Upper lobe of left lung (tissue), 6 donors: Measurements from ENCODE around the gene KDM2A. TPM values are rescaled to one million over a fixed set of nuclear protein-coding genes. Genes with fewer than 3 reads are reported as not detected.

Experiments used
- ATAC-seq, 2 donors: fragments of 200-7000 bp; cut with Tn5 transposase; one replicate each; pipeline ENCODE4 v1.9.1; 2022; ENCODE audit warnings: mild to moderate bottlenecking in 2 of 2, moderate library complexity in 2 of 2; ENCODE audit not compliant: low FRiP score in 2 of 2
- DNase-seq, 2 donors: peaks; one replicate each; pipeline ENCODE4 v3.0.0-alpha.2; 2019 to 2020
- H3K27ac ChIP-seq, 4 donors: fragments of 200-600 bp; sonication (generic); one replicate each; pipeline ENCODE4 v1.5.1; 2016 to 2019
- H3K27me3 ChIP-seq, 4 donors: fragments of 200-600 bp; sonication (generic); one replicate each; pipeline ENCODE4 v1.5.1; 2017 to 2019
- H3K36me3 ChIP-seq, 4 donors: fragments of 200-600 bp; sonication (generic); one replicate each; pipeline ENCODE4 v1.5.1; 2016 to 2019
- H3K4me1 ChIP-seq, 4 donors: fragments of 200-600 bp; sonication (generic); one replicate each; pipeline ENCODE4 v1.5.1; 2018 to 2019
- H3K4me3 ChIP-seq, 4 donors: fragments of 200-600 bp; sonication (generic); one replicate each; pipeline ENCODE4 v1.5.1; 2017 to 2019; ENCODE audit warnings: mild to moderate bottlenecking in 2 of 4, moderate library complexity in 1 of 4
- H3K9me3 ChIP-seq, 4 donors: fragments of 200-600 bp; sonication (generic); one replicate each; pipeline ENCODE4 v1.5.1; 2018 to 2019
- EP300 ChIP-seq, 4 donors: sonication (generic); formaldehyde crosslinking; IDR thresholded peaks; one replicate each; pipeline ENCODE4 v1.5.1; 2017; ENCODE audit warnings: antibody characterized with exemption in 4 of 4, control low read depth in 2 of 4
- POLR2A ChIP-seq, 4 donors: fragments of 450-650 bp; IDR thresholded peaks; one replicate each; pipeline ENCODE4 v1.5.1; 2016 to 2017; ENCODE audit warnings: antibody characterized with exemption in 4 of 4, mild to moderate bottlenecking in 2 of 4
- POLR2AphosphoS5 ChIP-seq, 2 donors: sonication (generic); formaldehyde crosslinking; IDR thresholded peaks; one replicate each; pipeline ENCODE4 v1.5.1; 2017; ENCODE audit warnings: antibody characterized with exemption in 2 of 2
- WGBS, 2 donors: methylation state at CpG; one replicate each; pipeline ENCODE4 v1.1.5; 2017 to 2018; 5-methylcytosine and 5-hydroxymethylcytosine counted together
- total RNA-seq, 6 donors: library from RNA; depleted of rRNA in 4 of 6; stranded (reverse); fragments of >200 nt in 4 of 6; gene quantifications; one replicate each; pipeline versions ENCODE4 v1.1.0 to v1.2.1, GENCODE V29; 2016 to 2021
- TF ChIP-seq, protein P1 (sequence below), 6 experiments: fragments of 450-650 bp in 4 of 6; fragments of 200-600 bp in 2 of 6; sonication (generic) in 2 of 6; IDR thresholded peaks; one replicate each; pipeline ENCODE4 v1.5.1; 2016 to 2019; ENCODE audit warnings: antibody characterized with exemption in 6 of 6
- donor health status: DM: no; HTN: no; CAD: no; lungs with moderate emphysema.
- donor health status: DM: no; HTN: yes; CAD: no; lungs with severe emphysema.

Gene KDM2A
- total RNA-seq, 6 donors from 2014 or later, result 63.1 to 229 (median 74.0) TPM

GRCh38 chr11:67262731-67263675, 143.9 kb downstream of the KDM2A start:
- Histone ChIP-seq H3K4me3 (no peak overlapping the region), H3K27ac (peak overlapping the region; percentile 52 to 74 (median 68)), H3K36me3 (no peaks in the 10 kb centered on the region), H3K4me1 (peaks cover 33 to 38% (median 34%) of the 10 kb centered on the region in 4 donors), H3K27me3 (no peaks in the 10 kb centered on the region), H3K9me3 (no peaks in the 10 kb centered on the region)
- 43 to 46% methylated on average over 21 to 22 of the region's 22 CpGs for WGBS, 2 donors
- DNase-seq (peak; percentile 63 to 87), ATAC-seq (peak; percentile 78 to 84)
- no peak for TF ChIP-seq EP300 (IDR thresholded peaks at IDR 0.05)
- TF ChIP-seq, protein P1, sequence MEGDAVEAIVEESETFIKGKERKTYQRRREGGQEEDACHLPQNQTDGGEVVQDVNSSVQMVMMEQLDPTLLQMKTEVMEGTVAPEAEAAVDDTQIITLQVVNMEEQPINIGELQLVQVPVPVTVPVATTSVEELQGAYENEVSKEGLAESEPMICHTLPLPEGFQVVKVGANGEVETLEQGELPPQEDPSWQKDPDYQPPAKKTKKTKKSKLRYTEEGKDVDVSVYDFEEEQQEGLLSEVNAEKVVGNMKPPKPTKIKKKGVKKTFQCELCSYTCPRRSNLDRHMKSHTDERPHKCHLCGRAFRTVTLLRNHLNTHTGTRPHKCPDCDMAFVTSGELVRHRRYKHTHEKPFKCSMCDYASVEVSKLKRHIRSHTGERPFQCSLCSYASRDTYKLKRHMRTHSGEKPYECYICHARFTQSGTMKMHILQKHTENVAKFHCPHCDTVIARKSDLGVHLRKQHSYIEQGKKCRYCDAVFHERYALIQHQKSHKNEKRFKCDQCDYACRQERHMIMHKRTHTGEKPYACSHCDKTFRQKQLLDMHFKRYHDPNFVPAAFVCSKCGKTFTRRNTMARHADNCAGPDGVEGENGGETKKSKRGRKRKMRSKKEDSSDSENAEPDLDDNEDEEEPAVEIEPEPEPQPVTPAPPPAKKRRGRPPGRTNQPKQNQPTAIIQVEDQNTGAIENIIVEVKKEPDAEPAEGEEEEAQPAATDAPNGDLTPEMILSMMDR (IDR thresholded peaks at IDR 0.05), result peak; percentile 81 to 90 (median 84)
- peak in 1 of 2 donors; percentile 68 for TF ChIP-seq POLR2AphosphoS5 (IDR thresholded peaks at IDR 0.05)
- TF ChIP-seq POLR2A (IDR thresholded peaks at IDR 0.05), result no peak

- 92 to 93% methylated on average over 5 of the region's 5 CpGs for WGBS, 2 donors
- Histone ChIP-seq H3K27me3 (no peaks in the 10 kb centered on the region), H3K27ac (no peak overlapping the region), H3K4me1 (peaks cover 46 to 51% (median 47%) of the 10 kb centered on the region in 4 donors), H3K9me3 (no peaks in the 10 kb centered on the region), H3K4me3 (no peak overlapping the region), H3K36me3 (peaks cover 0 to 7% (median 3%) of the 10 kb centered on the region in 4 donors)
- TF ChIP-seq EP300 (IDR thresholded peaks at IDR 0.05) (no peak), POLR2AphosphoS5 (IDR thresholded peaks at IDR 0.05) (no peak), POLR2A (IDR thresholded peaks at IDR 0.05) (no peak)
- TF ChIP-seq, protein P1 (IDR thresholded peaks at IDR 0.05), result no peak
- ATAC-seq (no peak), DNase-seq (no peak)
Observed at GRCh38 chr11:67264260-67264659, 145.2 kb downstream of the KDM2A start.

DNA sequence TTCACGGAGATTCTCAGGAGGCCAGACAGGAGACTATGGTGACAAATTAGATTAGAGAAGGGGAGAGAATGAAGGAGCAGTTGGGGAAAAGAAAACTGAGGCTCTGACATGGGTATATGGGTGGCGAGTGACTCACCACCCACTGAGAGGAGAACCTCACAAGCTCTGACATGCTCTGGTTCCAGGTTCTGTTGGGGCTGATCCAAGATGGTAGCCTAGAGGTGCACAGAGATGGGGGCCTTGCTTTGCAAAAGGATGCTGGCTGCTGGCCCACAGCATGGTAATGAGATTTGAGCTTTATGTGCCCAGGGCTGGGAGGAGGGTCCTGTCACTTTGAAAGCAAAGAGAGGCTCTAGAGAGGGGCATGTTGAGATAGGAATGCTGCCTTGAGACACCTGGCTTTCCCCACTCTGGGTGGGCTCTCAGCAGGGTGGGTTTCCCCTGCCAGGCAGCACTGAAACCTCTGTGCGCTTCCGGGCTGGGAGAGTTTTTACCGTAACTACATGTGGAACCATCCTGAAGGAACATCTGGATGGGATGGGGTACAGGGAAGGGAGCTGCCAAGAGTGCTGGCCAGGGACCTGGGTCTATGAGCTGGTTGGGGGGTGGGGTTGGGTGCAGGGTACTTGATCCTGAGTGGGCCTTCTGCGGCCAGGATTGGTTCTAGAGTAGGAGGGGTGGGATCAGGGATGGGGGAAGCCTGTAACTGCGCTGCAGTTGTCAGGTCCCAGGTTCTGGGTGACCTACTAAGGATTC, 146.0 kb downstream of the KDM2A start:
- DNase-seq (no peak), ATAC-seq (no peak)
- H3K36me3 ChIP-seq, result peaks cover 0 to 10% (median 3%) of the 10 kb centered on the region in 4 donors
- H3K27me3 ChIP-seq, result no peaks in the 10 kb centered on the region
- no peaks in the 10 kb centered on the region for H3K9me3 ChIP-seq
- H3K27ac ChIP-seq, result peak overlapping the region in 1 of 4 donors; percentile 74
- H3K4me1 ChIP-seq, result peaks cover 54 to 59% (median 55%) of the 10 kb centered on the region in 4 donors
- TF ChIP-seq, protein P1 (IDR thresholded peaks at IDR 0.05), result no peak
- TF ChIP-seq POLR2A (IDR thresholded peaks at IDR 0.05) (no peak), POLR2AphosphoS5 (IDR thresholded peaks at IDR 0.05) (no peak)
- 90 to 91% methylated on average over 7 of the region's 7 CpGs for WGBS, 2 donors
- no peak overlapping the region for H3K4me3 ChIP-seq

DNA sequence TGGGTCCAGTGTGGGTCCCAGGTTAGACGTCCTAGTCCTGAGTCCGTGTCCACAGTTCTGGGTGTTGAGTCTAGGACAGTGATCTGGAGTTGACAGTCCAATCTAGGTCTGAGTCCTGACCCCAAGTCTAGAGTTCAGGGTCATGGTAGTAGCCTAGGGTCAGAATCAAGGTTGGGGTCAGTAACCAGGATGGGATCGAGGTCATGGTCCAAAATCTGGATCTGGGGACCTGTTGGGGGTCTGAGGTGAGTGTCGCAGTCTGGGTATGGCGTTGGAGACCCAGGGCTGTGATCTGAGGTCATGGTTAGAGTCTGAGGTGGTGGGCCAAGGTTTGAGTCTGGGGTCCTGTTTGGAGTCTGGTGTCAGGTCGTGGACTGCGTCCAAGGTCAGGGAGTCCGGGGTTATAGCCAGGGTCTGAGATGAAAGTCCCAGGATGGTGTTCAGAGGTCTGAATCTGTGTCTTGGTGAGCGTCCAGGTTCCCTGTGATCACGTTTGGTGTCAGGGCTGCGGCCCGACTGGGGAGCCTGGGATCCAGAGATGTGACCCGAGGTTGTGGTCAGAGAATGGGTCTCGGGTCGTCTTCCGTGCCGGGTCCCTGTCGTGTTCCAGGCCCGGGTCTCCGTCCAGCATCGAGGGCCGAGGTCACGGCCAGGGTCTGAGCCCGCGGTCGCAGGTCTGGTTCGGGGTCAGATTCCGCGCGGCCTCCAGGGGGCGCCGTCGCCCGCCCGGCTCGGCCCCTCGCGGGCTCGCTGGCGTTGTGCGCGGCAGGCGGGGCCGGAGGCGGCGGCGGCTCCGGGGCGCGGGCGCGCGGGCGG, 146.8 kb downstream of the KDM2A start:
- H3K4me1 ChIP-seq, result peaks cover 62 to 67% (median 63%) of the 10 kb centered on the region in 4 donors
- H3K27me3 ChIP-seq, result no peaks in the 10 kb centered on the region
- 42 to 50% methylated on average over 12 to 15 of the region's 54 CpGs for WGBS, 2 donors
- TF ChIP-seq POLR2AphosphoS5 (IDR thresholded peaks at IDR 0.05), result no peak
- no peak for TF ChIP-seq EP300 (IDR thresholded peaks at IDR 0.05)
- TF ChIP-seq, protein P1 (IDR thresholded peaks at IDR 0.05), result peak; percentile 76 to 97 (median 96)
- no peak for TF ChIP-seq POLR2A (IDR thresholded peaks at IDR 0.05)
- no peaks in the 10 kb centered on the region for H3K9me3 ChIP-seq
- DNase-seq (peak; percentile 85 to 99), ATAC-seq (peak; percentile 61 to 85)
- peak overlapping the region in 2 of 4 donors; percentile 20 to 26 for H3K4me3 ChIP-seq
- H3K36me3 ChIP-seq, result peaks cover 0 to 10% (median 3%) of the 10 kb centered on the region in 4 donors
- peak overlapping the region; percentile 26 to 86 (median 75) for H3K27ac ChIP-seq
